Testis (tissue), 2 donors: ENCODE results near the gene FAM210B.

Experiments used
- CTCF ChIP-seq, 3 experiments: fragments of 450-650 bp in 2 of 3; fragments of 200-600 bp in 1 of 3; sonication (generic) in 1 of 3; IDR thresholded peaks; one replicate each; pipeline ENCODE4 v1.5.1; 2016 to 2019; ENCODE audit warnings: antibody characterized with exemption in 3 of 3, mild to moderate bottlenecking in 2 of 3, moderate library complexity in 1 of 3
- POLR2A ChIP-seq: fragments of 450-650 bp; IDR thresholded peaks from one replicate; pipeline ENCODE4 v1.6.1; 2017; ENCODE audit warnings: antibody characterized with exemption, mild to moderate bottlenecking, moderate library complexity

GRCh38 chr20:56417911-56418310, 59.1 kb downstream of the FAM210B start:
- TF ChIP-seq POLR2A (no peak), CTCF (IDR thresholded peaks at IDR 0.05) (no peak)
